Measurements from ENCODE around the gene STN1. TPM values are rescaled to one million over a fixed set of nuclear protein-coding genes. Genes with fewer than 3 reads are reported as not detected.
A peak's percentile ranks its signal among the peaks of the same experiment; 100 is the strongest.

STN1 gene
- total RNA-seq, 1 donor from 2014 or later, result 17.3 TPM

GRCh38 chr10:103840740-103841070 lies 77.3 kb downstream of the STN1 start:
- H3K4me3 Mint-ChIP-seq (ENCODE audit: unreplicated experiment), result no peak overlapping the region
- H3K9me3 Mint-ChIP-seq (ENCODE audit: unreplicated experiment), result no peaks in the 10 kb centered on the region
- H4K20me1 ChIP-seq (ENCODE audit: insufficient read depth, low read length), result peaks cover 42% of the 10 kb centered on the region
- DNase-seq (ENCODE audit: low read depth), result no peak
- H3K27me3 ChIP-seq (ENCODE audit: insufficient read depth, low read length), result no peaks in the 10 kb centered on the region
- H3K27ac Mint-ChIP-seq (ENCODE audit: unreplicated experiment), result no peak overlapping the region
- peaks cover 4% of the 10 kb centered on the region for H3K36me3 Mint-ChIP-seq (ENCODE audit: low read depth, unreplicated experiment)
- no peaks in the 10 kb centered on the region for H3K27me3 Mint-ChIP-seq (ENCODE audit: low read depth, unreplicated experiment)
- no peak for FAIRE-seq
- no peak overlapping the region for H3K4me3 ChIP-seq (ENCODE audit: insufficient read depth, low read depth, low read length)
- H3K27ac ChIP-seq (ENCODE audit: low read depth, low read length), result no peak overlapping the region
- peak overlapping the region; percentile 55 for H3K4me2 ChIP-seq (ENCODE audit: low read length)
- peaks cover 12% of the 10 kb centered on the region for H3K4me1 ChIP-seq (ENCODE audit: insufficient read depth, low read length)
- H3K79me2 ChIP-seq (ENCODE audit: insufficient read depth, low read length), result peaks cover 33% of the 10 kb centered on the region
- no peaks in the 10 kb centered on the region for H3K36me3 ChIP-seq (ENCODE audit: insufficient read depth, low read length)
- no peak overlapping the region for H3K9ac ChIP-seq (ENCODE audit: low read length)
- no peak overlapping the region for H2AFZ ChIP-seq (ENCODE audit: low read depth, low read length)
- no peaks in the 10 kb centered on the region for H3K9me3 ChIP-seq (ENCODE audit: insufficient read depth, low read depth, low read length)
- H3K4me1 Mint-ChIP-seq (ENCODE audit: low read depth, unreplicated experiment), result peaks cover 6% of the 10 kb centered on the region
- TF ChIP-seq CTCF (IDR thresholded peaks at IDR 0.05; ENCODE audit: insufficient read depth, low read depth, low read length) (no peak), EZH2 (IDR thresholded peaks at IDR 0.05; ENCODE audit: insufficient read depth, low read length) (no peak)

GRCh38 chr10:103839872-103840739 lies 77.9 kb downstream of the STN1 start:
- H3K4me3 Mint-ChIP-seq (ENCODE audit: unreplicated experiment), result no peak overlapping the region
- H3K36me3 ChIP-seq (ENCODE audit: insufficient read depth, low read length), result no peaks in the 10 kb centered on the region
- H3K27ac Mint-ChIP-seq (ENCODE audit: unreplicated experiment), result no peak overlapping the region
- DNase-seq (ENCODE audit: low read depth) (no peak), FAIRE-seq (no peak)
- H3K27me3 ChIP-seq (ENCODE audit: insufficient read depth, low read length), result no peaks in the 10 kb centered on the region
- no peaks in the 10 kb centered on the region for H3K9me3 ChIP-seq (ENCODE audit: insufficient read depth, low read depth, low read length)
- no peak overlapping the region for H2AFZ ChIP-seq (ENCODE audit: low read depth, low read length)
- peaks cover 33% of the 10 kb centered on the region for H3K79me2 ChIP-seq (ENCODE audit: insufficient read depth, low read length)
- peaks cover 2% of the 10 kb centered on the region for H3K36me3 Mint-ChIP-seq (ENCODE audit: low read depth, unreplicated experiment)
- H3K27ac ChIP-seq (ENCODE audit: low read depth, low read length), result no peak overlapping the region
- H3K9ac ChIP-seq (ENCODE audit: low read length), result no peak overlapping the region
- no peak for TF ChIP-seq EZH2 (IDR thresholded peaks at IDR 0.05; ENCODE audit: insufficient read depth, low read length)
- no peak for TF ChIP-seq CTCF (IDR thresholded peaks at IDR 0.05; ENCODE audit: insufficient read depth, low read depth, low read length)
- peaks cover 45% of the 10 kb centered on the region for H4K20me1 ChIP-seq (ENCODE audit: insufficient read depth, low read length)
- peak overlapping the region; percentile 55 for H3K4me2 ChIP-seq (ENCODE audit: low read length)
- no peaks in the 10 kb centered on the region for H3K9me3 Mint-ChIP-seq (ENCODE audit: unreplicated experiment)
- no peaks in the 10 kb centered on the region for H3K27me3 Mint-ChIP-seq (ENCODE audit: low read depth, unreplicated experiment)
- peaks cover 12% of the 10 kb centered on the region for H3K4me1 ChIP-seq (ENCODE audit: insufficient read depth, low read length)
- peaks cover 4% of the 10 kb centered on the region for H3K4me1 Mint-ChIP-seq (ENCODE audit: low read depth, unreplicated experiment)
- no peak overlapping the region for H3K4me3 ChIP-seq (ENCODE audit: insufficient read depth, low read depth, low read length)

GRCh38 chr10:103839519-103839871 lies 78.5 kb downstream of the STN1 start:
- no peaks in the 10 kb centered on the region for H3K27me3 Mint-ChIP-seq (ENCODE audit: low read depth, unreplicated experiment)
- H3K79me2 ChIP-seq (ENCODE audit: insufficient read depth, low read length), result peaks cover 35% of the 10 kb centered on the region
- peaks cover 2% of the 10 kb centered on the region for H3K36me3 Mint-ChIP-seq (ENCODE audit: low read depth, unreplicated experiment)
- peaks cover 43% of the 10 kb centered on the region for H4K20me1 ChIP-seq (ENCODE audit: insufficient read depth, low read length)
- no peak overlapping the region for H3K4me2 ChIP-seq (ENCODE audit: low read length)
- no peaks in the 10 kb centered on the region for H3K9me3 Mint-ChIP-seq (ENCODE audit: unreplicated experiment)
- no peaks in the 10 kb centered on the region for H3K9me3 ChIP-seq (ENCODE audit: insufficient read depth, low read depth, low read length)
- DNase-seq (ENCODE audit: low read depth), result no peak
- no peak overlapping the region for H3K27ac ChIP-seq (ENCODE audit: low read depth, low read length)
- no peak overlapping the region for H3K4me3 ChIP-seq (ENCODE audit: insufficient read depth, low read depth, low read length)
- peaks cover 4% of the 10 kb centered on the region for H3K4me1 Mint-ChIP-seq (ENCODE audit: low read depth, unreplicated experiment)
- H3K27ac Mint-ChIP-seq (ENCODE audit: unreplicated experiment), result no peak overlapping the region
- no peak overlapping the region for H3K9ac ChIP-seq (ENCODE audit: low read length)
- TF ChIP-seq CTCF (IDR thresholded peaks at IDR 0.05; ENCODE audit: insufficient read depth, low read depth, low read length) (no peak), EZH2 (IDR thresholded peaks at IDR 0.05; ENCODE audit: insufficient read depth, low read length) (no peak)
- H3K27me3 ChIP-seq (ENCODE audit: insufficient read depth, low read length), result no peaks in the 10 kb centered on the region
- no peak overlapping the region for H3K4me3 Mint-ChIP-seq (ENCODE audit: unreplicated experiment)
- H2AFZ ChIP-seq (ENCODE audit: low read depth, low read length), result no peak overlapping the region
- H3K36me3 ChIP-seq (ENCODE audit: insufficient read depth, low read length), result no peaks in the 10 kb centered on the region
- no peak for FAIRE-seq
- H3K4me1 ChIP-seq (ENCODE audit: insufficient read depth, low read length), result peaks cover 10% of the 10 kb centered on the region

Measured in astrocyte (in vitro differentiated cells and primary cell).